GM10248 (cell line): Measurements from ENCODE around the gene HPDL.
"Not testable (repeated sequence)": the region's sequence is repeated elsewhere in the genome, so short reads cannot be mapped to it uniquely, and the experiment has no call there.

Experiments
- CTCF ChIA-PET: fragments of 300-600 bp; sonication (Branson Sonifier 250); formaldehyde crosslinking; extraction: SDS; loops from one replicate; lab custom pipeline; 2021; ENCODE audit warnings: antibody characterized with exemption; lab: Yijun Ruan, JAX
- POLR2A ChIA-PET: fragments of 350-650 bp; sonication (Branson Sonifier 250); formaldehyde crosslinking; extraction: SDS; loops from one replicate; lab custom pipeline; 2020; ENCODE audit warnings: antibody characterized with exemption; lab: Yijun Ruan, JAX
- DNase-seq: peaks from one replicate; pipeline ENCODE4 v3.0.0; 2012; ENCODE audit errors: extremely low spot score
- CTCF ChIP-seq: IDR thresholded peaks from 2 replicates; pipeline ENCODE4 v1.5.1; 2012; ENCODE audit warnings: mild to moderate bottlenecking, low read depth; ENCODE audit errors: extremely low read depth, missing control alignments, control extremely low read depth

The HPDL gene

DNA sequence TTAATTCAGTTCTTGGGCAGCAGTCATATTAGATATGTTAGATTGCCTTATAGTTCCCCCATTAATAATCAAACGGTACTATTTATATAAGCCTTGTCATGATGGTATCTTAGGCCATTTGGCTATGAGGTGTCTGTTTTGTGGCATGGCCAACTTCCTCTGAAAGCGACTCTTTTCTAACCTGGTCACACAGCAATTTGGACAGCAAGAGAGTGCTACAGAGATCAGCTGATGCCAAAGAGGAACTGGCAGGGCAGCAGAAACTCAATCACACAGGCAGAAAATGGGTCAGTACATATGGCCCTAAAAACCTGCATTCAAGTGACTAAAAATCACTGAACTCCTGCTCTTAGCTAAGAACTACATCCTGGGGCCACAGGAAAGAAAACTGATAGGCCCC lies 27.0 kb downstream of the HPDL start:
- no peak for DNase-seq
- ChIA-PET CTCF (interaction anchor here (1.6 to 23.1 kb wide), 3 partner anchors 8 to 138 kb away, joined by 3 to 389 read pairs (median 10); partner anchors contain the start of genes MUTYH, TESK2 and TOE1), POLR2A (no interaction called here)
- no peak for TF ChIP-seq CTCF

- ChIA-PET CTCF (interaction anchor here (2.0 to 23.1 kb wide), 2 partner anchors 15 to 137 kb away, joined by 10 to 389 read pairs; partner anchors contain the start of genes MUTYH, TESK2 and TOE1), POLR2A (interaction anchor here (0.7 kb wide), 1 partner anchor 196 kb away, joined by 6 read pairs; the partner anchor contains the start of gene AKR1A1)
- no peak for TF ChIP-seq CTCF
- no peak for DNase-seq
These were observed 28.1 kb downstream of the HPDL start for GRCh38 chr1:45354838-45355237.

- TF ChIP-seq CTCF = no peak
- POLR2A ChIA-PET = interaction anchor here (0.5 kb wide), 1 partner anchor 32 kb away, joined by 3 read pairs; no protein-coding TSS in a partner anchor
- CTCF ChIA-PET = interaction anchor here (1.3 to 23.1 kb wide), 4 partner anchors 10 to 519 kb away, joined by 3 to 389 read pairs (median 70); partner anchors contain the start of genes MUTYH, TESK2 and TOE1
- no peak for DNase-seq
These were observed 29.0 kb downstream of the HPDL start for GRCh38 chr1:45355683-45356082.

DNA sequence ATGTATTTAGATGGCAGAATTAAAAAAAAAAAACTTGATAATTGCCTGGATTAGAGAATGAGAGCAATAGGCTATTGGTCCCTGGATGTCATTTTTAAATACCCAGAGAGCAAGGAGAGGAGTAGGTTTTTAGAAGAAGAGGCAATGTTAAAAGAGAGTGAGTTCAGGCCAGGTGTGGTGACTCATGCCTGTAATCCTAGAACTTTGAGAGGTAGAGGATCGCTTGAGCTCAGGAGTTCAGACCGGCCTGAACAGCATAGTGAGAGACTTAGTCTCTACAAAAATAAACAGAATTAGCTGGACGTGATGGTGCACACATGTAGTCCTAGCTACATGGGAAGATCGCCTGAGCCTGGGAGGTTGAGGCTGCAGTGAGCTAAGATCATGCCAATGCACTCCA lies 29.5 kb downstream of the HPDL start:
- no peak for TF ChIP-seq CTCF
- no peak for DNase-seq
- ChIA-PET CTCF (interaction anchor here (1.1 to 23.1 kb wide), 6 partner anchors 11 to 520 kb away, joined by 3 to 389 read pairs (median 4); partner anchors contain the start of genes MUTYH, TESK2 and TOE1), POLR2A (interaction anchor here (0.5 to 1.0 kb wide), 2 partner anchors 33 to 166 kb away, joined by 3 read pairs; partner anchors contain the start of gene PRDX1)

DNA sequence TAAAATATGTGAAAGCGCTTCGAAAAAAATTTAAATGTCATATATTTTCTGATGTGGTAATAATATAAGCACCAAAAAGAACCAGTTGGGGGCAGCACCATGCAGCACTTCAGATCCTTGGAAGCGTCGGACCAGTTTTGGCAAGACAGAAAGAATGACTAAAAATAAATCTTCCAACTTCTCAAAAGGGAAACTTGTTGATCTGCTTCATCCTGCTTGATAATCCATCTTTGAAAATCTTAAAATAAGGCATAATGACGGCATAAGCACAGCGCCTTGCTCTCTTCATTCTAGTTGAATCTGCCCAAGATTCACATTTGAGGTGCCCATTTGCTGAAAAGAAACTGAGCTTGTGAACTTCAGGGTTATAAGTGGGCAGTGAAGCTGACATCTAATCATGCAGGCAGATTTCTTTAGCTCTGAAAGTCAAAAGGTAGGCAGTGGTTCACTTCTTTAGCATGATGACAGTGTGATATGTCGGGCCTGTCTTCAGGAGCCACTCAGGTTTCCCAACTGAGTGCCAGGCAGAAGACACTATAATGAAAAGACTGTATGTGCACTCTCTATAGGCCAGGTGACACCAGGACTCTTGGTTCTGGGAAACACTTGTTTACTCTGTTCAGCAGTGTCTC lies 33.3 kb downstream of the HPDL start:
- TF ChIP-seq CTCF = peak; percentile 58
- ChIA-PET POLR2A (interaction anchor here (1.0 kb wide), 1 partner anchor 162 kb away, joined by 3 read pairs; the partner anchor contains the start of gene PRDX1), CTCF (interaction anchor here (0.6 to 23.1 kb wide), 32 partner anchors 9 to 366 kb away, joined by 3 to 389 read pairs (median 4); partner anchors contain the start of genes AKR1A1, CCDC163, HECTD3 and MMACHC)
- DNase-seq = no peak

DNA sequence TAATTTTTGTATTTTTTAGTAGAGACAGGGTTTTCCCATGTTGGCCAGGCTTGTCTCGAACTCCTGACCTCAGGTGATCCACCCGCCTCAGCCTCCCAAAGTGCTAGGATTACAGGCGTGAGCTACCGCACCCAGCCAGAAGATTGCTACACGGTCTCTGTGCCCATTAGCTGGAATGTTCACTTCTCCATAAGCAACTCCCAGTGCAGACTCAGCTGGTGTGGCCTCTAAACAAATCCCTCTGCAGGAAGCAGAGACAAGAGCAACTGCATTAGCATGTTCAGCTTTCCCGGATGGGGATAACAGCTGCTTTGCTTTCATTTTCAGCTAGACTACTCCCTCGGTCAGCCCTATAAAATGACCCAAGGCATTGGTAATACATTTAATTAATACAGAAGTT lies 34.3 kb downstream of the HPDL start:
- ChIA-PET CTCF (interaction anchor here (1.1 to 23.1 kb wide), 14 partner anchors 8 to 342 kb away, joined by 3 to 389 read pairs (median 7); partner anchors contain the start of genes CCDC163, MMACHC, MUTYH and TESK2), POLR2A (interaction anchor here (0.6 to 1.0 kb wide), 2 partner anchors 152 to 161 kb away, joined by 3 to 4 read pairs; partner anchors contain the start of gene PRDX1)
- DNase-seq = not testable (repeated sequence)
